HG03139 (cell line): ENCODE data around the gene MMP25.

ENCODE experiments used
- ATAC-seq: cut with Tn5 transposase; IDR thresholded peaks from one replicate; pipeline ENCODE4 v1.9.1; 2021; ENCODE audit not compliant: unreplicated experiment

Gene MMP25, protein sequence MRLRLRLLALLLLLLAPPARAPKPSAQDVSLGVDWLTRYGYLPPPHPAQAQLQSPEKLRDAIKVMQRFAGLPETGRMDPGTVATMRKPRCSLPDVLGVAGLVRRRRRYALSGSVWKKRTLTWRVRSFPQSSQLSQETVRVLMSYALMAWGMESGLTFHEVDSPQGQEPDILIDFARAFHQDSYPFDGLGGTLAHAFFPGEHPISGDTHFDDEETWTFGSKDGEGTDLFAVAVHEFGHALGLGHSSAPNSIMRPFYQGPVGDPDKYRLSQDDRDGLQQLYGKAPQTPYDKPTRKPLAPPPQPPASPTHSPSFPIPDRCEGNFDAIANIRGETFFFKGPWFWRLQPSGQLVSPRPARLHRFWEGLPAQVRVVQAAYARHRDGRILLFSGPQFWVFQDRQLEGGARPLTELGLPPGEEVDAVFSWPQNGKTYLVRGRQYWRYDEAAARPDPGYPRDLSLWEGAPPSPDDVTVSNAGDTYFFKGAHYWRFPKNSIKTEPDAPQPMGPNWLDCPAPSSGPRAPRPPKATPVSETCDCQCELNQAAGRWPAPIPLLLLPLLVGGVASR

GRCh38 chr16:3045758-3046640 lies at the start of gene MMP25:
TSS of gene MMP25 (plus strand) at chr16:3046561. CDS start at chr16:3046918, 357 bp downstream.
- ATAC-seq: no peak

DNA sequence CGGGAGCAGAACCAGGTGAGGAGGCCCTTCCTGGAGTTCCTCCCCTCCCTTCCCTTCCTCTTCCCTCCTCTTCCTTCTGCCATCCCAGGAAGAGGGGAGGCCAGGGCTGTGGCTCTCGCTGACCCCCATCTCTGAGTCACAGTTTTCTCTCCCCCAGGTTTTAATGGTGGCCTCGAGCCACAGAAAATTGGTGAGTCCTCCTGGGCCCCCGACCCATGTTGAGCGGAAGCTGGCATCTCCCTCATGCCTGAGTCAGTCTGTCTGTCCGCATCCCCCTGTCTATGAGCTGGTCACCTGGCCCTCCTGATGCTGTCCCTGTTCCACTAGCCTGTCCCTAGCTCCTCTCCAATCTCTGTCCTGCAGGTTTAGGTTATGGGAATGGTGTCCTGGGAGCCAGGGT lies 46.4 kb upstream of the MMP25 start:
- ATAC-seq: no peak

- ATAC-seq: no peak
Observed at GRCh38 chr16:3000540-3000939, 45.8 kb upstream of the MMP25 start.

DNA sequence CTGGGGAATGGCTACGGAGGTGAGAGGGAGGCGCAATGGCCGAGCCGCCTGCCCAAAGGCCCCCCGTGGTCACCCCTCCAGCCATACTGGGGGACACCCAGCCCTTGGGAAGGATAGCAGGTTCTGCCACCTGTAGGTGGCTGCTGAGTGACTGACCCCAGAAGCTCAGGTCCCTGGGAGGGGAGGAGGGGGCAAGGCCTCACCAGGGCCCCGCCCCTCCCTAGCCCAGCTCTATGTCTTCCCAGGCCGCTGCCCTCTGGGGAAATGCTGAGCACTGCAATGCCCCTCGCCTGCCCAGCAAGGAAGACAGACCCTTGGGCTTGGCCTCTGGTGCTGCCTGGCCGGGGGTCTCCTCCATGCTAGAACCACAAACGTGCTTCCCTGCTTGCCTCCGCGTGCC lies 45.0 kb upstream of the MMP25 start:
- ATAC-seq: no peak

DNA sequence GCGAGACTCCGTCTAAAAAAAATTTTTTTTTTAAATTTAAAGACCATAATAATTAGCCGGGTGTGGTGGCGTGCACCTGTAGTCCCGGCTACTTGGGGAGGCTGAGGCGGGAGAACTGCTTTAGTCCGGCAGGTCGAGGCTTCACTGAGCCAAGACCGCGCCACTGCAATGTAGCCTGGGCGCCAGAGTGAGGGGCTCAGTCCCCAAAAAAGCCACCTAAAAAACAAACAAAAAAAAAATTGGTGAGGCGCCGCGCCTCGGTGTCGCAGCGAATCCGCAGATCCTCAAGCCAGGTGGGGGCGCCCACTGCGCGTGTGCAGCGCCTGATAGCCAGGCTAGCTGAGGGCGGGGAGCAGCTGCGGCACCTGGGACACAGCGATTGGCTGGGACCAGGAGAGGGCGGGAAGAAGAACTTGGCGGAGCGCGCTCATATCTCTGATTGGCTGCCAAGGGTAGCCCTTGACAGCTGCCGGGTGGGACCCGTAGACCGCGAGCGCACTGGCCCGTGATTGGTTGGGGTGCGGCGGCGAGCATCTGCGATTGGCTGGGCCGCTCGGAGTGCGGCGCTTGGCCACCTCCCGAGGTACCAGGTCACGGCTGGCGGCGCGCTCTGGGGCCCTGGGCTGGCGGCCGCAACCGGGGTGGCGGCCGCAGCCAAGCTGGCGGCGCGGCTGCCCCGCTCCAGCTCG lies 42.6 kb upstream of the MMP25 start:
- ATAC-seq: peak; percentile 90

DNA sequence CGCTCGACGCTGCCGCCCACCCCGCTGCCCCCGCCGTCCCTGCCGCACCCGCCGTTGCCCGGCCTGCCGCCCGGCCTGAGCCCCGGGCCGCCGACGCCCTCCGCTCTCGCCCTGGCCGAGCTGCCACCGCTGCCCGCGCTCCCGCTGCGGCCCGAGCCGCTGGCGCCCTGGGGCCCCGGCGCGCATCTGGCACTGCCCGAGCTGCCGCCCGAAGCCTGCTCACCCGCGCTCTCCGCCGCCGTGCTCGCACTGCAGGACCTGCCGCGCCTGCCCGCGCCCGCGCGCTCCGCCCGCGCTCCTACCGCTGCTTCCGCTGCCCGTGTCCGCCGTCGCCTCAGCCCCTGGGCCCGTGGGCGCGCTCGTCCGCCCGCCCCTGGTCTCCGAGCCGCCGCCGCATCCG lies 42.0 kb upstream of the MMP25 start:
- ATAC-seq: peak; percentile 4

DNA sequence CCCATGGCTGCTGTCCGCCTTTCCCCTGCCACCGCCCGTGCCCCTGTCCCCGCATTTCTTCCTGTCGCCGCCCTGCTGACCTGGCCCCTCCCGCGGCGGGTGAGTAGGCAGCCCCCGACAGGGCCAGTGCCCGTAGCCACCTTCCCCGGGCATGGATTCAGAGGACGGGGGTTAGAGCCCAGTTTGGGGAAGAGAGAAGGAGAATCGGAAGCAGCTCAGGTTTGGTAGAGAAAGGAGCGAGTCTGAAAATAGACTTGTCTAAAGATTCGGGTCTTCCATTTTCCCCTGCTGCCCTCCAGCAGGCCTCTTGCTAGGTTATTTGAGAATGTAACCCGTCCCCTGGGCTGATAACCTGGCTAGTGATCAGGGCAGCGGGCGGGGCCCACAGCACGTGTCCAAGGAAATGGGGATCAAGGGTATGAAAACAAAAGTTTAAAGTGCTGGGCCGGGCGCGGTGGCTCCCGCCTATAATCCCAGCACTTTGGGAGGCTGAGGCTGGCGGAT lies 41.5 kb upstream of the MMP25 start:
- no peak for ATAC-seq

GRCh38 chr16:3007059-3007956 lies 39.1 kb upstream of the MMP25 start:
- no peak for ATAC-seq

DNA sequence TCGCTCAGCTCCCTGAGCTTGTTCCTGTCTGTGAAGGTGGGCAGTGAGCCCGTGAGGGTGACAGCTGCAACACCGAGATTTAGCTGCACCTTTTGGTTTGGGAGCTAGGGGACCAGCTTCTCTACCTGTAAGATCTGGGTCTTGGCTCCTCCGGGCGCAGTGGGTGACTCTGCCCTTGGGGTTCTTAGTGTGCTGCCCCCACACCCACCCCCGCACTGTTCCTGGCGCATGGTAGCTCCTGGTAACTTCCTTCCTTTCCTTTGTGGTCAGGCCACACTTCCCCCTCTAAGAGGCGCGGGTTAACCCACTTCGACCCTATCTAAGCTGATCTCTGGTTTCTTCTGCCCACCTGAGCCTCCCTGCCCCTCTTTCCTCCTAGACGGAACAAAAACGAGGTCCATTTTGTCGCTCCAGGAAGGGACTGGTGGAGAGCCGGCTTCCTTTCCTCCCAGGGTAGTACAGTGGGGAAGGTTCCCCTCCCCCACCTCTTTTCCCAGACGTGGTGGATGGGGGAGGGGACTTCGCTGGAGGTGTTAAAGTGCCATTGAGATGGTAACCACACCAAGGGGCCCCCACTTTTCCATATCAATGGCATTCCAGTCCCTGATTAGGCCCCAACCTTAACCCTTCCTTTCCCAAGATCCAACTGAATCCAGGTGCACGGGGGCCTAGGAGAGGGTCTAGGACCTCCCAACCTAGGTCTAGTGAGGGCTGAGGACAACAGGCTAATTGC lies 38.2 kb upstream of the MMP25 start:
- ATAC-seq: no peak

- ATAC-seq: no peak
Observed at GRCh38 chr16:3008690-3009037, 37.7 kb upstream of the MMP25 start.

DNA sequence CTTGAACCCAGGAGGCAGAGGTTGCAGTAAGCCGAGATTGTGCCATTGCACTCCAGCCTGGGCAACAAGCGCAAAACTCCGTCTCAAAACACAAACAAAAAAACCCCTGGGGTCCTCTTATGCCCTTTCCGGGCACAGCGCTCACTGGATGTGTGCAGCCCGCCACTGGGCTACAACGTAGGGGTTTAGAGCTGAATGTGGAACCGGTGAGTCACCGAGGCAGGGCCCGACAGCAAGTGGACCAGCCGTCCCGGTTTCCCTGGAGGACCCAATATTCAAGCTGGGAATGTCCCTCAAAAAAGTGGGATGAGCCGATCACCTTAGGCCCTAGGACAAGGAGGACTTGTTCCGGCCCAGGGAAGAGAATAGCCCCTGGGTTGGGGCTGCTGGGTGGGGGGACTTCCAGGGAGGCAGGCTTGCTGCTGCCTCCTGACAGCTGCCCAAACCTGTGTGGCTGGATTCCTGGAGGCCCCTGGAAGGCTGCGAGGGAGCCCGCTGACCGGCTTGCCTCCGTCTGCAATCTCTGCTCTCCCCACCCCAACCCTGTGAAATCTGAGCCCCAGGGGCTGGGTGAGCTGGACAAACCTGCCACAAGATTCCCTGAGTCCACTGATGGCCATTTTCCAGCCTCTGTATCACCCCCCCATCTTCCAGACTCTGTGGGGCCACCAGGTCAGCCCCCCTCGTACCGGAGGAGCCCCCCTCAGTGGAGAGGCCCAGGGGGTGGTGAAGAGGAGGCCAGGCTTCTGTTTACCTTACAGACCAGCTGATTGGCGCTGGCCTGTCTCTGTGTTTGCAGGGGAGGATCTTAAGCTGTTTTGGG lies 36.6 kb upstream of the MMP25 start:
- ATAC-seq: no peak

GRCh38 chr16:3010510-3010909 lies 35.9 kb upstream of the MMP25 start:
- ATAC-seq: no peak

- ATAC-seq: no peak
Observed at GRCh38 chr16:3012246-3012645, 34.1 kb upstream of the MMP25 start.

DNA sequence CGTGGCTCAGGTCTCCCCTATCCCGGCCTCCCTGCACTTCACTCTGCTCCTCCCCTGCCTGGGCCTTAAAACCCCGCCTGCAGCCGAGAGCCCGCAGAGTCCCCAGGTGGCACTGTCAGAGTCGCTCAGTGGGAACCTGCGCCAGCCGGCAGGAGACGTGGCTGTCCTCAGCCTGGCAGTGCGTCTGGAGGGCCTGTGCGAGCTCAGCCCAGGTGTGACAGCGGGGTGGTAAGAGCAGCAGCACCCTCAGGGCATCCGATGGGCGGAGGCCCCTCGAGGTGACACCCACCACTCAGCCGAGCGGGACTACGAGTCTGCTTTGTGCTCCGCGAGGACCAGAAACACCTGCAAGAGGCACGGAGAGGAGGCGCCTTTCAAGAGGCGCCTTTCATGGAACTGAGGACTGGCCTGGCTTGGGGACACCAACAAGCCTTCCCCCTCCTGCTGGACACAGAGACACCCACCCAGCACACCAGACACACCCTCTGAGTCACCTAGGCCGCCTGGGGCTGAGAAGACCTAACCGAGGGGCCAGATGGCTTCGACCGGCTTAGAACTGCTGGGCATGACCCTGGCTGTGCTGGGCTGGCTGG lies 33.4 kb upstream of the MMP25 start, which contains the start of gene CLDN9:
TSS of gene CLDN9 (plus strand) at position 96 of the 593 bp plus-strand sequence. CDS start at position 536, 440 bp downstream.
- ATAC-seq: no peak

GRCh38 chr16:3013491-3013951 lies 32.8 kb upstream of the MMP25 start:
- no peak for ATAC-seq

DNA sequence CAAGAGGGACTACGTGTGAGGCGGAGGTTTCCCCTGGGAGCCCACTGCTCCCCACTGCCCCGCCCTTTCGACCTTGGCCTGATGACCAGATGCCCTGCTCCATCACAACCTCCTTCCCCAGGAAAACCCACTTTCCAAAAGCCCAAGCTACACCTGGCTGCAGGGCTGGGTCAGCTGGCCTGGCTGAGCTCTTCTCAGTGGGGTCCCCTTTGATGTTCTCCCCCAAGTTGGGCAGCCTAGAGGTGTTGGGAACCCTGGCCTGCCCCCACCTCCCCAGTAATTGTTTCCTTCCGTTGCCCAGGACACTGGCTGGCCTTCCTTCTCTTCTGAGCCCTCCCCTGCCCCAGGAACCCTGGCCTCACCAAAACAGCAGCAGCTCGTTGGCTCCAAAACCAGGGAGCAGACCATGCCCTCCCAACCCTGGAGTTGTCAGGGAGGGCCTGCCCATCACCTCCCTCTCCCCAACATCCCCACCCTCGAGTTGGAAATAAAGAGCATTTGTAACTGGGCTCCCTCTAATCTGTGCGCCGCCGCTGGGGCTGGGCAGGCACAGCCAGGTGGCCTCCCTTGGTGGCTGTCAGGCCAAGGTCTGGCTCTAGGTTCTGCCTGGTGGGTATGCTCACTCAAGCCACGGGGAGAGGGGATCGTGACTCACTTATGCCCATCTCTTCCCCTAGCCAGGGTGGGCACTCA lies 32.2 kb upstream of the MMP25 start:
- no peak for ATAC-seq

DNA sequence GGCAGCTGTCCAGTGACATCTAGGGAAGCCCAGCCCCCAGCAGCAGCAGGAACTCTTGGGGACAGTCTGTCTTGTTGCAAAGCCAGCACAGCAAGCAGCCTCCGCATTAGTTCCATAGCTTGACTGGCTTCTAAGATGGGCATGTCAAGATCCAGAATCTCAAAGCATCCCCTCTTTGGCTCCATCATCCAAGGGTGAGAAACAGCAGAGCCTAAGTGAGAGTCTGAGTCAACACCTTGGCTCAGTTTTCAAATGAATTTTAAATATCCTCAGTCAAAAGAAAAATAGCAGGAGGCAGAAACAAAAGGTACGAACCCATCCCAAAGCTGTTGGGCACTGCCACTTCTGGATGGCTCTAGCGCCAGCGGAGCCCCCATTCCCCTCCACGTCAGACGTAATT lies 31.4 kb upstream of the MMP25 start:
- ATAC-seq: no peak
